ENCODE data around the gene RHOBTB3. TPM values are rescaled to one million over a fixed set of nuclear protein-coding genes. Genes with fewer than 3 reads are reported as not detected.

Gene RHOBTB3
- total RNA-seq, 1 experiment from 2014 or later, result 84.3 TPM

DNA sequence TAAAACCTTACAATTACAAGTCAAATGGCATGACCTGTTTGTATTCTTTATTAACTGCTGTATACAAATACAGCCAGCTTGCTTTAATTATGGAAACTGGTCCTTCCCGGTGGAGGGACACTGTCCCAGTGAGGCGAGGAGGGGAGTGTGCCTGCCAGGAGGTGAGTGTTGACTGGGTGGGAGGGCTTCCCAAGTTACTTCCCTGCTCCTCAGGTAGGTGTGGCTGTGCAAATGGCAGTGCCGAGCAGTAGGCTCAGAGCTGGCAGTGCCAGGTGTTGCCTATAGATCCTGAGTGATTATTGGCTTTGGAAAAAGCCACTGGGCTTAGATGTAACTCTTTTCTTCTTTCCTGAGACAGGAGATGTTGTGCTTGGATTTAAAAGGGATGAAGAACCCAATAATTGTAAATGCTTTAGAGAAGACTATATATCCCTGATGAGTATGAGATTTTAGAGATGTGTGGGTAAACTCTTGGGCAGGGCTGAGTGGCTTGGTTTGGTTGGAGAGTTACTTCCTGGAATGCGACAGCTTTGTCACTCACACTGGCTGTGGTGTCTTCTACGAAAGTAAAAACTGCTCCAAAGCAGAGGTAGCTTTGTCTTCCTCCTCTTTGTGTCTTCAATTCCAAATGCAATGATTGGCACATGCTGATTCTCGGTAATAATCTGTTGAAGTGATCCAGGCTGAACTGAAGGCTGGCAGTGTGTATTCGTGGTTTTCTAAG, 47.7 kb downstream of the RHOBTB3 start:
- Histone ChIP-seq H3K36me3 (ENCODE audit: control insufficient read depth in 1 of 2, insufficient read depth in 2 of 2, low read length in 2 of 2) (peaks cover 0 to under 1% of the 10 kb centered on the region in 2 experiments; a peak in 1 of 4 replicates), H2AFZ (ENCODE audit: low read depth, low read length, poor library complexity, severe bottlenecking) (no peak overlapping the region), H3K27ac (ENCODE audit: low read depth, low read length) (no peak overlapping the region), H3K9ac (ENCODE audit: low read length) (no peak overlapping the region), H3K9me3 (ENCODE audit: control insufficient read depth in 1 of 2, insufficient read depth in 1 of 2, low read depth in 1 of 2, low read length in 2 of 2) (no peaks in the 10 kb centered on the region), H3K9me2 (ENCODE audit: insufficient read depth) (no peaks in the 10 kb centered on the region), H3K4me2 (ENCODE audit: low read length) (no peak overlapping the region), H3K79me2 (ENCODE audit: insufficient read depth, low read length) (no peaks in the 10 kb centered on the region), H4K20me1 (ENCODE audit: insufficient read depth) (no peaks in the 10 kb centered on the region), H3K4me3 (replicated peaks in 1 of 2; ENCODE audit: low read depth in 1 of 2, low read length in 2 of 2) (no peak overlapping the region), H3K27me3 (ENCODE audit: insufficient read depth, low read length) (no peaks in the 10 kb centered on the region), H3K4me1 (ENCODE audit: control insufficient read depth in 1 of 2, insufficient read depth in 2 of 2, low read length in 2 of 2) (peaks cover 0 to 1% of the 10 kb centered on the region in 2 experiments; a peak in 2 of 4 replicates)
- no TSS peak for BruUV-seq (replicated peaks)
- ATAC-seq, result no peak
- POLR2A ChIA-PET, result no interaction called here
- TF ChIP-seq ZNF274 (IDR thresholded peaks at IDR 0.05; ENCODE audit: low read depth, low read length), result no peak
- TF ChIP-seq SIN3A (IDR thresholded peaks at IDR 0.05; ENCODE audit: low read depth), result no peak
- TF ChIP-seq ZFX (IDR thresholded peaks at IDR 0.05), result no peak
- no peak for TF ChIP-seq ATF3 (IDR thresholded peaks at IDR 0.05)
- no peak for TF ChIP-seq TCF7L2 (IDR thresholded peaks at IDR 0.05; ENCODE audit: borderline replicate concordance, extremely low read depth, insufficient read depth, insufficient read length)
- no peak for TF ChIP-seq RAD21 (IDR thresholded peaks at IDR 0.05; ENCODE audit: low read depth)
- TF ChIP-seq SP1 (IDR thresholded peaks at IDR 0.05; ENCODE audit: low read depth), result no peak
- TF ChIP-seq, protein P1, sequence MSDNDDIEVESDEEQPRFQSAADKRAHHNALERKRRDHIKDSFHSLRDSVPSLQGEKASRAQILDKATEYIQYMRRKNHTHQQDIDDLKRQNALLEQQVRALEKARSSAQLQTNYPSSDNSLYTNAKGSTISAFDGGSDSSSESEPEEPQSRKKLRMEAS (IDR thresholded peaks at IDR 0.05), result no peak
- TF ChIP-seq, protein P2, sequence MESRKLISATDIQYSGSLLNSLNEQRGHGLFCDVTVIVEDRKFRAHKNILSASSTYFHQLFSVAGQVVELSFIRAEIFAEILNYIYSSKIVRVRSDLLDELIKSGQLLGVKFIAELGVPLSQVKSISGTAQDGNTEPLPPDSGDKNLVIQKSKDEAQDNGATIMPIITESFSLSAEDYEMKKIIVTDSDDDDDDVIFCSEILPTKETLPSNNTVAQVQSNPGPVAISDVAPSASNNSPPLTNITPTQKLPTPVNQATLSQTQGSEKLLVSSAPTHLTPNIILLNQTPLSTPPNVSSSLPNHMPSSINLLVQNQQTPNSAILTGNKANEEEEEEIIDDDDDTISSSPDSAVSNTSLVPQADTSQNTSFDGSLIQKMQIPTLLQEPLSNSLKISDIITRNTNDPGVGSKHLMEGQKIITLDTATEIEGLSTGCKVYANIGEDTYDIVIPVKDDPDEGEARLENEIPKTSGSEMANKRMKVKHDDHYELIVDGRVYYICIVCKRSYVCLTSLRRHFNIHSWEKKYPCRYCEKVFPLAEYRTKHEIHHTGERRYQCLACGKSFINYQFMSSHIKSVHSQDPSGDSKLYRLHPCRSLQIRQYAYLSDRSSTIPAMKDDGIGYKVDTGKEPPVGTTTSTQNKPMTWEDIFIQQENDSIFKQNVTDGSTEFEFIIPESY (IDR thresholded peaks at IDR 0.05; ENCODE audit: extremely low read depth, insufficient replicate concordance, low read length), result no peak
- no peak for TF ChIP-seq ELF1 (IDR thresholded peaks at IDR 0.05; ENCODE audit: borderline replicate concordance, low read depth)
- TF ChIP-seq, protein P3, sequence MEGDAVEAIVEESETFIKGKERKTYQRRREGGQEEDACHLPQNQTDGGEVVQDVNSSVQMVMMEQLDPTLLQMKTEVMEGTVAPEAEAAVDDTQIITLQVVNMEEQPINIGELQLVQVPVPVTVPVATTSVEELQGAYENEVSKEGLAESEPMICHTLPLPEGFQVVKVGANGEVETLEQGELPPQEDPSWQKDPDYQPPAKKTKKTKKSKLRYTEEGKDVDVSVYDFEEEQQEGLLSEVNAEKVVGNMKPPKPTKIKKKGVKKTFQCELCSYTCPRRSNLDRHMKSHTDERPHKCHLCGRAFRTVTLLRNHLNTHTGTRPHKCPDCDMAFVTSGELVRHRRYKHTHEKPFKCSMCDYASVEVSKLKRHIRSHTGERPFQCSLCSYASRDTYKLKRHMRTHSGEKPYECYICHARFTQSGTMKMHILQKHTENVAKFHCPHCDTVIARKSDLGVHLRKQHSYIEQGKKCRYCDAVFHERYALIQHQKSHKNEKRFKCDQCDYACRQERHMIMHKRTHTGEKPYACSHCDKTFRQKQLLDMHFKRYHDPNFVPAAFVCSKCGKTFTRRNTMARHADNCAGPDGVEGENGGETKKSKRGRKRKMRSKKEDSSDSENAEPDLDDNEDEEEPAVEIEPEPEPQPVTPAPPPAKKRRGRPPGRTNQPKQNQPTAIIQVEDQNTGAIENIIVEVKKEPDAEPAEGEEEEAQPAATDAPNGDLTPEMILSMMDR (IDR thresholded peaks at IDR 0.05 in 2 of 3, conservative IDR thresholded peaks at IDR 0.05 in 1 of 3; ENCODE audit: borderline replicate concordance in 1 of 3, insufficient read depth in 1 of 3, low read depth in 2 of 3, low read length in 2 of 3), result no peak
- no peak for TF ChIP-seq CBX3 (IDR thresholded peaks at IDR 0.05; ENCODE audit: low read depth)
- TF ChIP-seq YY1 (IDR thresholded peaks at IDR 0.05; ENCODE audit: extremely low read depth, insufficient replicate concordance, low read depth, low read length), result no peak
- TF ChIP-seq EGR1 (IDR thresholded peaks at IDR 0.05; ENCODE audit: low read depth), result no peak
- TF ChIP-seq EZH2phosphoT487 (IDR thresholded peaks at IDR 0.05; ENCODE audit: borderline replicate concordance), result no peak
- TF ChIP-seq, protein P4, sequence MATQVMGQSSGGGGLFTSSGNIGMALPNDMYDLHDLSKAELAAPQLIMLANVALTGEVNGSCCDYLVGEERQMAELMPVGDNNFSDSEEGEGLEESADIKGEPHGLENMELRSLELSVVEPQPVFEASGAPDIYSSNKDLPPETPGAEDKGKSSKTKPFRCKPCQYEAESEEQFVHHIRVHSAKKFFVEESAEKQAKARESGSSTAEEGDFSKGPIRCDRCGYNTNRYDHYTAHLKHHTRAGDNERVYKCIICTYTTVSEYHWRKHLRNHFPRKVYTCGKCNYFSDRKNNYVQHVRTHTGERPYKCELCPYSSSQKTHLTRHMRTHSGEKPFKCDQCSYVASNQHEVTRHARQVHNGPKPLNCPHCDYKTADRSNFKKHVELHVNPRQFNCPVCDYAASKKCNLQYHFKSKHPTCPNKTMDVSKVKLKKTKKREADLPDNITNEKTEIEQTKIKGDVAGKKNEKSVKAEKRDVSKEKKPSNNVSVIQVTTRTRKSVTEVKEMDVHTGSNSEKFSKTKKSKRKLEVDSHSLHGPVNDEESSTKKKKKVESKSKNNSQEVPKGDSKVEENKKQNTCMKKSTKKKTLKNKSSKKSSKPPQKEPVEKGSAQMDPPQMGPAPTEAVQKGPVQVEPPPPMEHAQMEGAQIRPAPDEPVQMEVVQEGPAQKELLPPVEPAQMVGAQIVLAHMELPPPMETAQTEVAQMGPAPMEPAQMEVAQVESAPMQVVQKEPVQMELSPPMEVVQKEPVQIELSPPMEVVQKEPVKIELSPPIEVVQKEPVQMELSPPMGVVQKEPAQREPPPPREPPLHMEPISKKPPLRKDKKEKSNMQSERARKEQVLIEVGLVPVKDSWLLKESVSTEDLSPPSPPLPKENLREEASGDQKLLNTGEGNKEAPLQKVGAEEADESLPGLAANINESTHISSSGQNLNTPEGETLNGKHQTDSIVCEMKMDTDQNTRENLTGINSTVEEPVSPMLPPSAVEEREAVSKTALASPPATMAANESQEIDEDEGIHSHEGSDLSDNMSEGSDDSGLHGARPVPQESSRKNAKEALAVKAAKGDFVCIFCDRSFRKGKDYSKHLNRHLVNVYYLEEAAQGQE (IDR thresholded peaks at IDR 0.05; ENCODE audit: low read depth), result no peak
- no peak for TF ChIP-seq JUND (IDR thresholded peaks at IDR 0.05)
- RAD21 ChIA-PET (ENCODE audit: low non-redundant PET in 1 of 2, low total read pairs in 2 of 2, uncharacterized antibody in 2 of 2, unreplicated experiment in 2 of 2), result no interaction called here
- no peak for DNase-seq (ENCODE audit: low read depth, low spot score)
- intact Hi-C loops (cut with micrococcal nuclease), result no loop called here
- CTCF ChIA-PET, result interaction anchor here (1.1 kb wide), 1 partner anchor 1452 kb away, joined by 3 read pairs; no protein-coding TSS in a partner anchor
